Umbilical cord (tissue), 2 donors: ENCODE results near the gene ZFP36L1. TPM values are rescaled to one million over a fixed set of nuclear protein-coding genes. Genes with fewer than 3 reads are reported as not detected.
A peak's percentile ranks its signal among the peaks of the same experiment; 100 is the strongest.

Experiments
- DNase-seq: peaks from one replicate; pipeline ENCODE4 v3.0.0-alpha.2; 2015; ENCODE audit warnings: low spot score
- total RNA-seq: library from RNA; depleted of rRNA; stranded (reverse); fragments of >200 nt; gene quantifications from one replicate; pipeline ENCODE4 v1.2.3, GENCODE V29; 2014; ENCODE audit warnings: low replicate concordance; ENCODE audit not compliant: insufficient read depth

ZFP36L1 gene
- total RNA-seq, 1 donor from 2014 or later, result 134 TPM

DNA sequence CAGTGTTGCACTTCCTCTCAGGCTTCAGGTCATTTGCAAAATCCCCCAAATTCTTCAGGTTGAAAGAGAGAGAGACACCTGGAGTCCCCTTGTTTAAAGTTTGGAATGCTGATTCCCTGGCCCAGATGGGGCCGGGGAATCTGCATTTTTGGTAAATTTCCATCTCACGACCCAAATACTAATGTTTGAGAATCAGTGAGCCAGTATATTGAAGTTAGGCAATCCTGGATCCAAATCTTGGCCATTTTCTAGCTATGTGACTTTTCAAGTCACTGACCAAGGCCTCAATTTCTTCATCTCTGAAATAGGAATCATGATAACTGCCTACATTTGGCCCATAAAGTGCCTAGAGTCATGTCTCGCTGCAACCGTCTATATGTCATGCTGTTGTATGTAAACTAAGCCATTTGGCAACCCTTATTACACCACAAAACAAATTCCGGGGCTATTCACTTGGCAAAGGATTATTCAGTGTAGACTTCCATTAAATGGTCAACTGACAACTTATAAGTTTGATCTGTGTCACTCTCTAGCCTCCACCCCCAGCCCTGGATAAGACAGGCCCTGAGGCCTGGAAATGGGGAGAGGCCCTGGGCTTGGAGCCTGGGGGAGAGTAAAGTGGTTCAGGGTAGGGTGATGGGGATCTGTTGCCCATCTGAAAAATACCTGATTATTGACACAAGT is 3.7 kb upstream of the ZFP36L1 start:
- no peak for DNase-seq

DNA sequence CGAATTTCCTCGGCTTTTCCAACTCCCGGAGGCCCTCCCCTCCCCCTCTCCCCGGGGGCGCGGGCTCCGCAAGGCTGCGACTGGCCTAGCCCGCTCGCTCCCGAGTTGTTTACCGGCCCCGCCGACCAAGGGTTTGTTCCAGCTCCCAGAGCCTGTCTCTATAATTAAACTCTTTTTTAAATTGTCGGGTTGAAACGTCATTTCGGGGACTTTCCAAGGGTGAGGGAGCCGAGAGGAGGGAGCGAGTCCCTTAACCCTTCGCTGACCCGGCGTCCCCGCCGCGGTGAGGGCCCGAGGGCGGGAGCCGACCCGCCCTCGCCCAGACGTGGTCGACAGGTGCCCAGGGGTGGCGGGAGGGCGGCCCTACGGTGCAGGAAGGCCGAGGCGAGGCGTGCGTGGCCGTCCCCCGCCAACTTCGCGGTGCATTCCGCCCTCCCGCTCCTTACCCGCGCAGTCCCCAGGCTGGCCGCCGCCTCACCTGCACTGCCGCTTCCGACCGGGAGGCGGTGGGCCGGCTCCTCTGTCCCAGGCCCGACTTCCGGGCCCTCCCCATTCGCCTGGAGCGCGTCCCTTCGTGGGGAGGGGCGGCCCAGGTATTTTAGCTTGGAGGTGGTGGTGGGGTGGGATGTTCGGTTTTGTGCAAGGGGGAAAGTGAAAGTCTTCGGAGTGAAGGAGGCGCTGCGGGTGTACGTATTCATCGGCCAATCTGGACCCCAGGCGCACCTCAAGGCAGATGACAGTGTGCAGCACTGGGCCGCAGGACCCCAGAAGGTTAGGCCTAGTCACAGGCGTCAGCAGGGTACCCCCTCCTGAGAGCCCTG is 2.9 kb upstream of the ZFP36L1 start:
- peak; percentile 86 for DNase-seq

DNA sequence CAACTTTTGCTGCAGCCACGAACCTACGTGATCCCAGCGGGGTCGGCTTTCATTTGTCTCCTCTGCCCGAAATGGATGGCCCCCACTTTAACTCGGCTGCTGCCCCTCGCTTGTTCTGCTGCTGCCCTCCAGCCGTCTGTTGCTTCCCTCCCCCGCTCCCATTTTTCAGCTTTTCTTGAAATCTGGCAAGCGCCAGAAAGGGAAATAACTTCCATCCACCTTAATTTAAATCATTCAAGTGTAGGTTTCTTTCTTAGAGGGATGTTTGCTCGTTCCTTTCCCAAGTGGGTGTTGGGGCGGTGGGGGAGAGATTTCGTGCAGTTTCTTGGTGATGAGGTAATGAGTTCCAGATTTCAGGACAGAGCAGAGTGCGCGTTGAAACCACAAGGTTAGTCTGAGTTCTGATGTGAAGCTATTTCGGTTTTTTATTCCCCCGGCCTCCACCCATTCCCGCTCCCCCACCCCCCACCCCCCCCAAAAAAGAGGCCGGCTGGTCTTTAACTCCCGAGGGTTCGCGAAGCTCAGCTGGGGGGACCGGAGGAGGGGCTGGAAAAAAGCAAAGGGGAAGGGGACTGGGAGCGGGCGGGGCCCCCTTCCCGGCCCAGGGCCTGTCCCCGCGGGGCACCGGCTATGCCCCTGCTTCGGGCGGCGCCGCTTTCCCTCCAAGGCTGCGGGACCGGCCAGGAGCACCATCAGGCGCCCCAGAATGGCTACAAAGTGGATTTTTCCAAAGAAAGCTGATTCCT is 2.2 kb upstream of the ZFP36L1 start:
- peak; percentile 87 for DNase-seq

DNA sequence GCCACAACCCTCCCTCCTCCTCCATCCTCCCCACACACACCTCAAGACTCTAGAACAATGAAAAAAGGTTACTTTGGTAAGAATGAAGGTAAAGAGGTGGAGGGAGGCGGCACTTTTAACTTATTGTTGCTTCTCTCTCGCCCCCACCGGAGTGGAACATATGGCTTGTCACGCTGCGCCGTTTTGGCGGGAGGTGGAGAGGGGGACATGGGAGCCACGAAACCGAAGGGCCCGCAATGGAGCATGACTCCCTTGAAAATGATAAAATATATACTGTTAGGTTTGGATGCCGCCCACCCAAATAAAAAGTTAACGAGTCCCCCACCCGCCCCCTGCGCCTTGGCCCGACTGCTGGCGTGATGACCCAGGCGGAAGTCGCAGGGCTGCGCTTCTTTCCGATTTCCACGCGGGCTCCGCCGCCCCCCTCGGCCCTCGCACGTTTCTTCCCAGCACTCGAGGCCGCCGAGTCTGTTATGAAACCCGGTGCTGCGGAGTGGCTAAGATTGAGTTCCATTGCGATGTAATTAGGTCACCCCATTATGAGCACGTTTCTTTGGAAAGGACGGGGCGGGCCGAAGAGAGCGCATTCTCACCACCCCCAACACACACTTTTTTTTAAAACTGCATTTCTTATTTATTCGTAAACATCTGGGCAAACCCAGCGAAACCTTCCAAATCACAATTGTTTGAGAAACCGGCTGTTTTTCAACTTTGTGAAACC is 1.4 kb upstream of the ZFP36L1 start:
- peak; percentile 91 for DNase-seq

DNA sequence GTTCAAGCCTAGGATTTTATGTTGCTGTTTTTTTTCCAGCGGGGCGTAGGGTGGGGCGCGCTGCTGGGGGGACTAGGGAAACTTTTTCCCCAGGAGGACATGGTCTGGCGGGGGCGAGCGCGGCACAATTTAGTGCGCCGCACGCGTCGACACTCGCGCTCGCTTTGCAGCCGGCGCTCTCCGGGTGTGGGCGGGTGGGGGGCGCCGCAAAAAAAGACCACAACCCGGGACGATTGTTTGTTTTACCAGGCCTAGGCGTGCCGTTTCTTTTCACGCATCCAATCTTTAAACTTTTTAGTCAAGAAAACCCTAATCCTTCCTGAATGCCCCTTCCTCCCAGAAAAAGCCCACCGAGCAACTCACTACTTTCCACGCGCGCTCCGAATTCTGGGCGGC is 865 bp upstream of the ZFP36L1 start:
- DNase-seq, result peak; percentile 47

DNA sequence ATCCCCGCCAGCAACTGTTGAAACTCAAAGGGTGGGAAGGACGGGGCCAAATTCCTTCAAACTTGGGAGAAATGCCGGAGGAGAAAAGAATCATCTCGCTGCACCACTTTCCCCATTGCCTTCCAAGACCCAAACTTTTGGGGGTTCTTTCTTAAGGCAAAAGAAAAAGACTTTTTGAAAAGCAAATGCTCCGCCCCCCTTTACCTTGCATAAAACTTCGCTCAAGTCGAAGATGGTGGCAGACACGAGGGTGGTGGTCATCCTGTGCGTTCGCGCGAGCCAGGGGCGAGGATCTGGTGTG is 239 bp downstream of the ZFP36L1 start:
- no peak for DNase-seq

DNA sequence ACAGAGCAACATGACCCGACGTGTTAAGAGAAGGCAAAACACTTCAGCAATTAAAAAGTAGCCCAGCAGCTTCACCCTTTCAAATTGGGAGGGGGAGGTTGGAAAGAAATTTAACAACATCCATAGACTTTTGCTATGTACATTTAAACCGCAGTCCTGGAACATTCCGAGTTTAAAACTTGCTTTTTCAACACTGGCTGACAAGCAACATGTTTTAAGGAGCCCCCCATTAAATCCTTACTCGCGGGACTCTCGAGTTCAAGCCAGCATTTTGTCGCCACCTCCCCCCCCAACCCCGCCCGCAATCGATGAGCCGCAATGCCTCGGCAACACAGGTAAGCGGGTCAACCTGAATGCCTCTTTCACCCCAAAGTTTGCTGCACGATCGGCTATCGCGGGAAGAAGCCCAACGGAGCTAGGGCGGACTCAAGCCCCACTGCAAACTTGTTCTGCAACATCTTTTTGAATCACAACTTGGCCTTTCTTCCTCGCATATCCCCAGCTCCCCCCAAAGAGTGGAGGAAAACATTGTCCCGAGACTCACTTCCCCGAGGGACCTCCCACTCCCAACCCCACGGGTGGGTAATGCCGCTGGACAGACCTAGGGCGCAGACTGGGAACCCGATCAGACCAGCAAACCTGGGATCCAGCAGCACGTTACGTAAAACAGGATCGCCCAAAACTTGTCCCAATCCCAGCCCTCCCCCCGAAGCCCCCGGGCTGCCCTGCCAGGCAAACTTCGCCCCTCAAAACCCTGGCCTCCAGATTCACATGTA is 777 bp downstream of the ZFP36L1 start:
- DNase-seq, result no peak

DNA sequence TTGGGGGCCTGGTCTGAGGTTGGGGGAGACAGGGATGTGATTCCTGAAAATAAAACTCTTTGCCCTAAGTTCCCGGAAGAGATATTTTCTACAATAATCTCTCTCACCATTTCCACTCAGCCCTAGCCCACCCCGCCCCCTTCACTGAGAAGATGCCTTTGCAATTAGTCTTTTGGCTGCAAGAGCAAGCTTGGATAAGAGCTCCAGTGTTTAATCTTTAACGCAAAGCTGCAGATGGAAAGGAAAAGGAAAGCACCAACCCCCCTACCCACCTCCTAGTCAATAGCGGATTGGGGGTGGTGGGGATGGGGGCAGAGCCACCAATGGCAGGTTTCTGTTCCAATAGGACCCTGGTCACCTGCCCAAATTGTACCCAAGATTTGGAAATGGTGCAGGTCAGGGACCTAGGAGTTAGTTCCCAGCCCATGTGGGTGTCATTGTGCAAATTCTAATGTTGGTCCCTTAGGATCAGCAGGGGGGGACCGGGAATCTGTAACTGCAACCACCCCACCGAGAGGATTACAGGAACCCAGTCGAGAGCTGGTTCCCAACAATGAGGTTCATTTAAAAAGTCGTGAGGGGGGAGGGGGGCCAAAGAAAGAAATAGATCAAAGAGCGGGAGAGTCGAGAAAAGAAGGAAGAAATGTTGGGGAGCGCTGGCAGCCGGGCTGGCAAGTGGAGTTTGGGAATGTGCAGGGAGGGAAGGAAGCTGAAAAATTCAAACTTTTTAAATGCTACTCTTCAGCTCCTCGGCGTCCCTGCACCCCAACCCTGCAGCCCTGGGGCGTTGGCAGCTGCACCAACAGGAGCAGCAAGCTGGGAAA is 1.6 kb downstream of the ZFP36L1 start:
- peak; percentile 50 for DNase-seq

DNA sequence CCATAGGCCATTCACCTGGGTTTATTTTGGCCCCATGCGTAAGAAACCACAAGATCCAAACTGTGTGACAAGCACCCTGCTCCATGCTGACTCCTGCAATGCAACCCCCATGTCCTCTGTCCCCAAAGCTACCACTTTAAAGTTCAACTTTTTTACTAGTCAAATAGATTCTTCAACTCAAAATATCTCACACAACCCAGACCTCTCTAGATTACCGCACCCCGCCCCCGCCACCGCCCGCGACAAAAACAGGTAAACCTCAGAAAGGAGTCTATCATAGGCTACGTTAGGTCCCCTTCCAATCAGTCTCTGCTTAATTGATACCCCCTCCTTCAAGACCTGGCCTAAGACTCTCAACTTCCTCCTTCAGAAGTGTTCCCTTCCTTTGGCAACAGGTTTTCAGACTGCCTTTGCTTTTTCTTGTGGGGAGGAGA is 2.2 kb downstream of the ZFP36L1 start:
- DNase-seq, result no peak

DNA sequence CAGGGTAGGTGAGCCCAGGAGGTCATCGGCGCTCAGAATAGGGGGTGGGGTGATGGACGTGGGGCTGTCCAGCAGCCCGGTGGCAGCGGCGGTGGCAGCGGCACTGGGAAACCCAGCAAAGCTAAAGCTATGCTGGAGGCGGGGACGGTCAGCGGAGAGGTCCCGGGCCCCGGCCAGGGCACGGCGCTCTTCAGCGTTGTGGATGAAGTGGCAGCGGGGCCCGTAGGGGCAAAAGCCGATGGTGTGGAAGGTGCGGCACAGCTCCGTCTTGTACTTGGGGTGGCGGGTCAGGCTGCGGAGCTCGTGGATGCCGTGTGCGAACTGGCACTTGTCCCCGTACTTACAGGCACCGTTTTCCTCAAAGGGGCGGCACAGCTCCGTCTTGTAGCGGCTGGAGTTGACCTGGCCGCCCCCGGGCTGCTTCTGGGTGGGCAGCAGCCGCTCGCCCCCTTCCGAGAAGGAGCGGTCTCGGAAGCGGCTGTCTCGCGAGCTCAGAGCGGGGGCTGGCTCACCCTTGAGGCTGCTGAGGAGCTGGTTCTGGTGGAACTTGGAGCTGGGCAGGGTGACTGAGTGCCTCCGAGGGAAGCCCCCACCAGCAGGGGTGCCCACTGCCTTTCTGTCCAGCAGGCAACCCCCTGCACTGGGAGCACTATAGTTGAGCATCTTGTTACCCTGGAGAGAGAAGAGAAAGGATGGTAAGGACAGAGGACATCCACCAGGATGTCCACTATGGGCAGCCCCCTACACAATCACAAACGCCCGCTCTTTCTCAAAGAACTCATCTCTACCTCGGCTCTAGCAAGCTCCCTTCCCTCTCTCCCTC is 2.8 kb downstream of the ZFP36L1 start:
- no peak for DNase-seq

DNA sequence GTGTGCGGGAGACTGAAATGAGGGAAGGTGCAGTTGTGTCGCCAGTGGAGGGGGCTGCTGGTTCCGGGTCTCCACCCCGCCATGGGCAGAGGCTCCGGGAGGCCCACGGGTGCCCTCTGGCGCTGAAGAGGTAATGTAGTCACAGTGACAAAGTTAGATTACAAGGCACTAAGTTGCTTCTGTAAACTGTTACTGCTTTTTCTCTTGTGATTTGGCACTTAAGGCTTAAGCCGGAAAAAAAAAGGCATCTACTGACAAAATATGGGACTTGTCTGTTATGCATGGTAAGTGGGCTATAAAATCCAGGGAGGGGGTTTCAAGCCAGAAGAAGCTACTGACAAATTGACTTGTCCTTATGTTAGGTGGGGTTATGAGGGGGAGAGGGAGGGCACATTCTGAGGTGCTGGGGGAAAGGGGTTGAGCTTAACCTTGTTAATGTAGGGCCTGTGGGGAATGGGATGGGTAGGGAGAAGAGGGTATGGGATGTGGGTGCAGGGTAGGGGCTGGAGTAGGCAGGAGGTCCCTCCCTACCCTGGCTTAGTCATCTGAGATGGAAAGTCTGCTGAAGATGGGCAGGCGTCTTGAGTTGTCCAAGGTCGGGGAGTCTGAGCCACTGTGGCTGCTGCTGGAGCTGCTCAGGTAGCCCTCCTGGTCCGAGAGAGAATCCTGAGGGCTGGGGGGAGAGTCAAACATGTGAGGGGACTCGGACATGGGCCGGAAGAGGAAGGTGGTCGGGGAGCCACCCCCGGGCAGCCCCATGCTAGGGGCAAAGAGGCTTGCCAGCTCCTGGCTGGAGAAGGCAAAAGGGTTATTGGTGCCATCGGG is 3.7 kb downstream of the ZFP36L1 start:
- DNase-seq, result peak; percentile 76

DNA sequence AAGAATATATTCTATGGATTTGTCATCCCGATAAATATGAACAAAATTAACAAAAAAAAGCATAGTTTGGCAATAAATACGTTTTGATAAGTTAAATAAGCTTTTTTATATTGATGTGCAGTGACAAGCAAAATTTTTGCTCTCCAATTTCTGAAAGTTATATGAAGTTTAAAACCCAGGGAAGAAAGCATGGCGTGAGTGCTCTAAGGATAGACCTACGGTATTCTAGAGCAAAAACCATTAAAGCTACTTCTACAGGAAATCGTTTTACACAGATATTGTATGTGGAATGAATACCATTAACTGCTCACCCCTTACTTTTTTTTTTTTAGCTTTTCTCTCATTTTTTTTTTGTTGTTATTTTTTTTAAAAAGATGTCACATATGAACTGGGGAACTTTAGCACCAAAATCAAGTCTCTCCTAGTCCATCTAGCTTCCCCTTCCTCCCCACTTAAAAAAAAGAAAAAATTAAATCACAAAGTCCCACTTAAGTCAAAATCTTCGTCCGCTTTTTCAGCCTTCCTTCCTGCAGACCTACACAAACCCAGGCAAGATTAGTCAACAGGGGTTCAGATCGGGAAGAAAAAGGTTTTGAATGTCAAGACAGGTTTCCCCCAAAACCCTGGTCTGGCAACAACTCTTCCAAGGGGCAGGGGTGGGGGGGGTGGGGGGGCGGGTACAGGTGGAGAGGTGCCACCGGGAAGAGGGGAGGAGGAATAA is 4.4 kb downstream of the ZFP36L1 start:
- DNase-seq, result no peak

DNA sequence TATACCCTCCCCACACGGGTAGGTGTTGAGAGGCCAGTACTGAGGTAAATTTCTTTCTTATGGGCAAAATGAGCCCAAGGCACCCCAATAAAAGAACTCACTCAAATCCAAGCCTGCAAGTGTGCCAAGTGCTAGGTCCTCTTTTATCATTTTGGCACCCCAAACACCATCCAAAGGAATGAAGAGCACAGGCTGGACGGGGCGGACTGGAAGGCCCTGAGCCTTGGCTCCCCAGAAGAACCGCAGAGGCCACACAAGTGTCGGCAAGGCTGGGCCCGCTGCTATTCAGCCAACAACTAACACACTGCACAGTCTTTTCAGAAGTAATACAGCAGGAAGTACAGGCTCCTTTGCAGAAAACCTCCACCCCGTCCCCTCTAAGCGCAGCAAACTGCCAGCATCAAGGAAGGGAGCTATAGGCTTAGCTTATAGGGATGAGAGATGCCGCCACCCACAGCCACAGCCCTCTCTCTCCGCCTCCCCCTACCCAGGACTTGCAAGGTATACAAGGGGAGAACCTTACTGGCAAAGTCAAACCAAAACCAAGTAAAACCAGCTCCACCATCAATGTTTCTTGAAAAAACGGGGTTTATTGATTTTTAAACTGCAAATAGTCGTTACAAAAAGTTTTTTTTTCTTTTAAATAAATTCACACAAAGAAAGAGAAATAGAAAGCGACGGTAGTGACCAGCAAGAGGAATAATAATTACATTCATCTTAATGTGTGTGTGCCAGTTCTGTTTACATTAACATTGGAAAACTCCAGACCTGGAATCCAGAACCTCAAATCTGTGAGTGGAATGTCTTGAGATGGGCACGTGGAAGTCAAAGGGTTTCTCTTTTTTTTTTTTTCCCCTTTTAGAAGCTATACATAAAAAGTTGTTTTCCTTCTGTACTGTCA is 5.5 kb downstream of the ZFP36L1 start:
- DNase-seq, result no peak

DNA sequence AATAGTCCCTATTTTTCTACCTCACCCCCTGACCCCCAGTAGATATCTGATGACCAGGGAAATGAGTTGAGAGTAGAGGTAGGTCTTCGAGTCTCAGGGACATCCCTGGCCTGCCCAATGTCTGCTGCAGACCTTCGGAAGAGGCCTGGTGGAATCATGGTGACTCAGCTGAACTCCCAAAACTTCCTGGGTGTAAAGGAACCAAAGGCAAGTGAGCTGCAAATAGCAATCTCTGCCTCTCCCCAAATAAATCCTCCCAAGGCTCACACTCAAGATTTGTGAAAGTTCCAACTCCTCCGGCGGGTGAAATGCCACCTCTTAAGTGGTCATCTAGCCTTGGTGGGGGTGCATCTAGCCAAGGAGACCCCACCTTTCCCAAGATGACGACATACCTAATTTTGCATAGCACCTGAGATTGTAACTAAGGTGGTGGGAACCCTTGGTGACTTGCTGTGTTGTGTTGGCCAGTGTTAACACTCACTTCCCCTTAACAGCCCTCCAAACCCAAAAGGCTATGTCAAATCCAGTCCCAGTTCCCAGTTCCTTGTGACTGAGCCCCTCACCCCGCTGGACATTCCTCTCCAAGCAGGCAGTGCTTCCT is 6.3 kb downstream of the ZFP36L1 start:
- peak; percentile 55 for DNase-seq

DNA sequence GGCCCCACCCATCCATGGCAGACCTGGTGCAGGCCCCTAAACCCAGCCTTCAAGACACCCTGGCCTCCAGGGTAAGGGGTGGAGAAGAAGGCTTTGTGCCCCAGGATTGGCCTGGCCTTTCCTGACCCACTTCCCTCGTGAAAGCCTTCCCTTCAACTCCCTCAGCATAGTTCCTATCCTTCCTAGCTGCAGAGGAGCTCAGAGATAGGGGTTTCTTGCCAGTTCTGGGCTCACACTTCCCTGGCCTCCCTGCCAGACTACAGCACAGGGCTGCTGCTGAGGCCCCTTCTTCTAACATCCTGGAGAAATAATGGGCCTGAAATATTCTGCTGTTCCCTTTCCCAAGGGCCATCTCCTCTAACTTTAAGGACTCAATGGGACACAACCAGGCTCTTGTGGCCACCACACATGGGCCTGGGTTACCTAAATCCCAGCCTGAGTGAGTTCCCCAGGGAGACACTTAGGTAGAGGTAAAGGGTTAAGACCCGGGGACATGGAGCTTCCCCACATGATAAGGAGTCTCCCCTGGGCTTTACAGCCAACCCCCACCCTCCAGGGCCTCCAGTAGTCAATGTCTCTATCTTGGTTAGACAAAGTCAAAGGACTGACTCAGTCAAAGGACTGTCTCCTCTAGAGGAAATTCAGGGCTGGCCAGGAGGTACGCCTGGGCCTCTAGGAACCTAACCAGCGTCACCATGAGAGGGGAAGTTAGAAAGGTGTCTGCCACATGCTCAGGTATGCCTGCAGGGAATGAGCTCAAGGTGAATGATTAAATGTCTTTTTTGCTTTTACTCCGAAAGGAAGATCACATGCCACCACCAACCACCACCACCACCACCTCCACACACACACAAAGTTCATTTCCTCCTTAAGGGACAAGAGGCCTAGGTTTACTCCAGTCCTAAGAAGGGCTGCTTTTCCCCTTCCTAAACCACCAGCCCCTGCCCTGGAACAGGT is 7.1 kb downstream of the ZFP36L1 start:
- DNase-seq, result peak; percentile 52
